Measurements from ENCODE around the gene CCDC39. TPM values are rescaled to one million over a fixed set of nuclear protein-coding genes. Genes with fewer than 3 reads are reported as not detected.

Gene CCDC39
- total RNA-seq, 1 donor from 2014 or later, result not detected

- H3K4me1 Mint-ChIP-seq (ENCODE audit: low read depth, unreplicated experiment), result no peaks in the 10 kb centered on the region
- H3K36me3 ChIP-seq (ENCODE audit: insufficient read depth, low read length), result no peaks in the 10 kb centered on the region
- TF ChIP-seq EZH2 (IDR thresholded peaks at IDR 0.05; ENCODE audit: insufficient read depth, low read length) (no peak), CTCF (IDR thresholded peaks at IDR 0.05; ENCODE audit: insufficient read depth, low read depth, low read length) (no peak)
These were observed 10.8 kb upstream of the CCDC39 start for GRCh38 chr3:180690061-180690460.

GRCh38 chr3:180684807-180685206, 5.5 kb upstream of the CCDC39 start:
- Mint-ChIP-seq H3K4me3 (ENCODE audit: unreplicated experiment) (no peak overlapping the region), H3K36me3 (ENCODE audit: low read depth, unreplicated experiment) (no peaks in the 10 kb centered on the region), H3K27ac (ENCODE audit: unreplicated experiment) (no peak overlapping the region), H3K9me3 (ENCODE audit: unreplicated experiment) (peaks cover 2% of the 10 kb centered on the region), H3K27me3 (ENCODE audit: low read depth, unreplicated experiment) (no peaks in the 10 kb centered on the region), H3K4me1 (ENCODE audit: low read depth, unreplicated experiment) (no peaks in the 10 kb centered on the region)
- H3K9ac ChIP-seq (ENCODE audit: low read length), result no peak overlapping the region
- no peaks in the 10 kb centered on the region for H3K9me3 ChIP-seq (ENCODE audit: insufficient read depth, low read depth, low read length)
- no peaks in the 10 kb centered on the region for H3K36me3 ChIP-seq (ENCODE audit: insufficient read depth, low read length)
- no peaks in the 10 kb centered on the region for H3K4me1 ChIP-seq (ENCODE audit: insufficient read depth, low read length)
- no peak for DNase-seq (ENCODE audit: low read depth)
- no peak overlapping the region for H3K27ac ChIP-seq (ENCODE audit: low read depth, low read length)
- no peaks in the 10 kb centered on the region for H4K20me1 ChIP-seq (ENCODE audit: insufficient read depth, low read length)
- H3K79me2 ChIP-seq (ENCODE audit: insufficient read depth, low read length), result no peaks in the 10 kb centered on the region
- no peak for FAIRE-seq
- H3K4me2 ChIP-seq (ENCODE audit: low read length), result no peak overlapping the region
- no peak overlapping the region for H2AFZ ChIP-seq (ENCODE audit: low read depth, low read length)
- no peak for TF ChIP-seq CTCF (IDR thresholded peaks at IDR 0.05; ENCODE audit: insufficient read depth, low read depth, low read length)
- TF ChIP-seq EZH2 (IDR thresholded peaks at IDR 0.05; ENCODE audit: insufficient read depth, low read length), result no peak
- H3K27me3 ChIP-seq (ENCODE audit: insufficient read depth, low read length), result no peaks in the 10 kb centered on the region
- no peak overlapping the region for H3K4me3 ChIP-seq (ENCODE audit: insufficient read depth, low read depth, low read length)

More at GRCh38 chr3:180690061-180690460, 10.8 kb upstream of the CCDC39 start:
- Histone ChIP-seq H3K4me2 (ENCODE audit: low read length) (no peak overlapping the region), H3K79me2 (ENCODE audit: insufficient read depth, low read length) (no peaks in the 10 kb centered on the region), H3K27ac (ENCODE audit: low read depth, low read length) (no peak overlapping the region), H3K9ac (ENCODE audit: low read length) (no peak overlapping the region), H4K20me1 (ENCODE audit: insufficient read depth, low read length) (no peaks in the 10 kb centered on the region), H3K4me3 (ENCODE audit: insufficient read depth, low read depth, low read length) (no peak overlapping the region), H3K4me1 (ENCODE audit: insufficient read depth, low read length) (no peaks in the 10 kb centered on the region), H3K27me3 (ENCODE audit: insufficient read depth, low read length) (no peaks in the 10 kb centered on the region), H2AFZ (ENCODE audit: low read depth, low read length) (no peak overlapping the region), H3K9me3 (ENCODE audit: insufficient read depth, low read depth, low read length) (no peaks in the 10 kb centered on the region)
- FAIRE-seq (no peak), DNase-seq (ENCODE audit: low read depth) (no peak)
- no peak overlapping the region for H3K4me3 Mint-ChIP-seq (ENCODE audit: unreplicated experiment)
- H3K27ac Mint-ChIP-seq (ENCODE audit: unreplicated experiment), result no peak overlapping the region
- no peaks in the 10 kb centered on the region for H3K36me3 Mint-ChIP-seq (ENCODE audit: low read depth, unreplicated experiment)
- H3K27me3 Mint-ChIP-seq (ENCODE audit: low read depth, unreplicated experiment), result peaks cover 3% of the 10 kb centered on the region
- peaks cover 2% of the 10 kb centered on the region for H3K9me3 Mint-ChIP-seq (ENCODE audit: unreplicated experiment)

- Mint-ChIP-seq H3K27me3 (ENCODE audit: low read depth, unreplicated experiment) (peaks cover 4% of the 10 kb centered on the region), H3K27ac (ENCODE audit: unreplicated experiment) (no peak overlapping the region), H3K36me3 (ENCODE audit: low read depth, unreplicated experiment) (no peaks in the 10 kb centered on the region), H3K4me1 (ENCODE audit: low read depth, unreplicated experiment) (no peaks in the 10 kb centered on the region), H3K9me3 (ENCODE audit: unreplicated experiment) (peaks cover 2% of the 10 kb centered on the region), H3K4me3 (ENCODE audit: unreplicated experiment) (no peak overlapping the region)
- H3K27ac ChIP-seq (ENCODE audit: low read depth, low read length), result no peak overlapping the region
- no peaks in the 10 kb centered on the region for H3K36me3 ChIP-seq (ENCODE audit: insufficient read depth, low read length)
- H3K4me3 ChIP-seq (ENCODE audit: insufficient read depth, low read depth, low read length), result no peak overlapping the region
- no peaks in the 10 kb centered on the region for H3K4me1 ChIP-seq (ENCODE audit: insufficient read depth, low read length)
- TF ChIP-seq CTCF (IDR thresholded peaks at IDR 0.05; ENCODE audit: insufficient read depth, low read depth, low read length), result no peak
- TF ChIP-seq EZH2 (IDR thresholded peaks at IDR 0.05; ENCODE audit: insufficient read depth, low read length), result no peak
- H3K4me2 ChIP-seq (ENCODE audit: low read length), result no peak overlapping the region
- no peaks in the 10 kb centered on the region for H4K20me1 ChIP-seq (ENCODE audit: insufficient read depth, low read length)
- H3K27me3 ChIP-seq (ENCODE audit: insufficient read depth, low read length), result peaks cover 3% of the 10 kb centered on the region
- FAIRE-seq, result no peak
- H3K9ac ChIP-seq (ENCODE audit: low read length), result no peak overlapping the region
- no peak overlapping the region for H2AFZ ChIP-seq (ENCODE audit: low read depth, low read length)
- DNase-seq (ENCODE audit: low read depth), result no peak
- H3K79me2 ChIP-seq (ENCODE audit: insufficient read depth, low read length), result no peaks in the 10 kb centered on the region
- H3K9me3 ChIP-seq (ENCODE audit: insufficient read depth, low read depth, low read length), result no peaks in the 10 kb centered on the region
These were observed 4.5 kb upstream of the CCDC39 start for GRCh38 chr3:180683816-180684215.

Data from astrocyte (in vitro differentiated cells and primary cell).